ENCODE measurements around the gene ZMYND12.

GRCh38 chr1:42433369-42433768 is 22.5 kb downstream of the ZMYND12 start:
- no peak for TF ChIP-seq POLR2A (IDR thresholded peaks at IDR 0.05; ENCODE audit: low read depth, low read length)
- no peak for TF ChIP-seq CTCF (conservative IDR thresholded peaks at IDR 0.05; ENCODE audit: low read depth, low read length)
- TF ChIP-seq RAD21 (IDR thresholded peaks at IDR 0.05; ENCODE audit: low read length): no peak

Measured in IMR-90 (cell line).